Measurements from ENCODE around the gene MRPL20.

MRPL20 gene

DNA sequence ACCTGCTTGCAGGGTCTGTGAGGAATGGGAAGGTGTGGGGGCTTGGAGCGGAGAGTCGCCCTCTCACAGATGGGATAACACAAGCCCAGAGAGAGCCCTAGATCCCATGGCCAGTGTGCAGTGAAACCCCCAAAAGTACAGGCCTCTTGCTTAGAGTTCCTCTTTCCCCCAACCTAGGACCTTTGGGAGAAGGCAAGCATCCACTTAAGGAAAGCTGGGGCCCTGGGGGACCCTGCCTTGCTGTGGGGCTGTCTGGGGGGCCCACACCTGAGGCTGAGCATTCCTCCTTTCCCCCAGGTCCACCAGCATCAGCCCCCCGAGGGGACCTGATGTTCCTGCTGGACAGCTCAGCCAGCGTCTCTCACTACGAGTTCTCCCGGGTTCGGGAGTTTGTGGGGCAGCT is 29.5 kb upstream of the MRPL20 start:
- Histone ChIP-seq H3K36me3 (ENCODE audit: insufficient read depth, low read length) (no peaks in the 10 kb centered on the region), H3K27ac (ENCODE audit: low read depth, low read length, poor library complexity, severe bottlenecking) (no peak overlapping the region), H2AFZ (ENCODE audit: low read length) (no peak overlapping the region), H3K9me3 (ENCODE audit: low read length) (no peaks in the 10 kb centered on the region), H3K9me2 (ENCODE audit: low read depth, low read length) (no peaks in the 10 kb centered on the region), H3K4me3 (ENCODE audit: low read depth, low read length, poor library complexity, severe bottlenecking) (no peak overlapping the region), H3K9ac (ENCODE audit: low read length) (no peak overlapping the region), H3F3A (ENCODE audit: insufficient read depth, low read length) (no peaks in the 10 kb centered on the region), H3K79me2 (ENCODE audit: insufficient read depth, low read length) (no peaks in the 10 kb centered on the region), H4K20me1 (ENCODE audit: insufficient read depth, low read length) (no peaks in the 10 kb centered on the region), H3K4me1 (ENCODE audit: insufficient read depth, low read length, severe bottlenecking) (no peaks in the 10 kb centered on the region), H3K27me3 (ENCODE audit: insufficient read depth, low read length) (peaks cover 7% of the 10 kb centered on the region; the same call in 1 of the 2 replicates), H3K4me2 (ENCODE audit: low read length) (no peak overlapping the region)
- TF ChIP-seq EZH2 (IDR thresholded peaks at IDR 0.05; ENCODE audit: borderline replicate concordance, low read length), result no peak
- TF ChIP-seq, protein P1, sequence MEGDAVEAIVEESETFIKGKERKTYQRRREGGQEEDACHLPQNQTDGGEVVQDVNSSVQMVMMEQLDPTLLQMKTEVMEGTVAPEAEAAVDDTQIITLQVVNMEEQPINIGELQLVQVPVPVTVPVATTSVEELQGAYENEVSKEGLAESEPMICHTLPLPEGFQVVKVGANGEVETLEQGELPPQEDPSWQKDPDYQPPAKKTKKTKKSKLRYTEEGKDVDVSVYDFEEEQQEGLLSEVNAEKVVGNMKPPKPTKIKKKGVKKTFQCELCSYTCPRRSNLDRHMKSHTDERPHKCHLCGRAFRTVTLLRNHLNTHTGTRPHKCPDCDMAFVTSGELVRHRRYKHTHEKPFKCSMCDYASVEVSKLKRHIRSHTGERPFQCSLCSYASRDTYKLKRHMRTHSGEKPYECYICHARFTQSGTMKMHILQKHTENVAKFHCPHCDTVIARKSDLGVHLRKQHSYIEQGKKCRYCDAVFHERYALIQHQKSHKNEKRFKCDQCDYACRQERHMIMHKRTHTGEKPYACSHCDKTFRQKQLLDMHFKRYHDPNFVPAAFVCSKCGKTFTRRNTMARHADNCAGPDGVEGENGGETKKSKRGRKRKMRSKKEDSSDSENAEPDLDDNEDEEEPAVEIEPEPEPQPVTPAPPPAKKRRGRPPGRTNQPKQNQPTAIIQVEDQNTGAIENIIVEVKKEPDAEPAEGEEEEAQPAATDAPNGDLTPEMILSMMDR (IDR thresholded peaks at IDR 0.05; ENCODE audit: low read length), result no peak

DNA sequence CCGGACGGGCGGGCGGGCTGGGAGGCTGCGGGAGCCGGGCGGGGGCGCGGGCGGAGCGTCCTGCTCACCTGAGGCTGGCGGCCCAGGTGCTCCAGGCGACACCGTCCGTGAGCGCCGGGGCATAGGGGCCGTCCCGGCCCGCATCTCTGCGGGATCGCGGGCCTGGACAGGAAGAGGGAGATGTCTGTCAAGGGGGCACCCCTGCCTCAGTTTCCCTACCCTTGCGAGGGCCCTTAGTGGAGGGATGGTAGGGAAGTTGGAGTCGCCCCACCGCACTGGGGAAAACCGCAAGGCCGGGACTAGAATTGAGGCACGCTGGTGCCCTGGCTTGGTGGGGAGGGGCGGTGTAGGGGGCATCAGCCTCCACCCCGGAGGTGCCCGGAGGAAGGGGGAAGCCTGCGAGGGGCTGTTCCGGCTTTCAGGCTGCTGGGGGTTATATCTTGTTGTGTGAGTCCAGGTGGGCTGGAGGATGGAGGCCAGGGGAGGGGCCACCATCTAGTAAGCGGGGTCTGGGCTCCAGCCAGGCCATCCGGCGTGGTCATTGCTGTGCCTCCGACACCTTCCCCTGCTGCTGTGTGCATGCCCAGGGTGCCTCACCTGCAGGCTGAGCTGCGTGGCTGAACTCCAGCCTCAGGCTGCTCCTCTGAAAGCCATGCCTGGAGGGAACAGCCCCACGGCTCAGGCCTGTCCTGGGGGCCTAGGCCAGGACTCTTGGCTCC is 29.0 kb upstream of the MRPL20 start:
- Histone ChIP-seq H3K4me2 (ENCODE audit: low read length) (no peak overlapping the region), H3K4me3 (ENCODE audit: low read depth, low read length, poor library complexity, severe bottlenecking) (no peak overlapping the region), H2AFZ (ENCODE audit: low read length) (no peak overlapping the region), H3F3A (ENCODE audit: insufficient read depth, low read length) (no peaks in the 10 kb centered on the region), H3K36me3 (ENCODE audit: insufficient read depth, low read length) (no peaks in the 10 kb centered on the region), H3K9me3 (ENCODE audit: low read length) (no peaks in the 10 kb centered on the region), H3K9me2 (ENCODE audit: low read depth, low read length) (no peaks in the 10 kb centered on the region), H4K20me1 (ENCODE audit: insufficient read depth, low read length) (no peaks in the 10 kb centered on the region), H3K4me1 (ENCODE audit: insufficient read depth, low read length, severe bottlenecking) (no peaks in the 10 kb centered on the region), H3K9ac (ENCODE audit: low read length) (no peak overlapping the region), H3K27me3 (ENCODE audit: insufficient read depth, low read length) (peaks cover 7% of the 10 kb centered on the region; the same call in 1 of the 2 replicates), H3K79me2 (ENCODE audit: insufficient read depth, low read length) (no peaks in the 10 kb centered on the region), H3K27ac (ENCODE audit: low read depth, low read length, poor library complexity, severe bottlenecking) (no peak overlapping the region)
- no peak for TF ChIP-seq EZH2 (IDR thresholded peaks at IDR 0.05; ENCODE audit: borderline replicate concordance, low read length)
- TF ChIP-seq, protein P1 (IDR thresholded peaks at IDR 0.05; ENCODE audit: low read length), result no peak

- Histone ChIP-seq H3K4me3 (ENCODE audit: low read depth, low read length, poor library complexity, severe bottlenecking) (no peak within 1 kb of the TSS), H4K20me1 (ENCODE audit: insufficient read depth, low read length) (no peaks in the 10 kb centered on the region), H2AFZ (ENCODE audit: low read length) (no peak within 1 kb of the TSS), H3K79me2 (ENCODE audit: insufficient read depth, low read length) (no peaks in the 10 kb centered on the region), H3K4me1 (ENCODE audit: insufficient read depth, low read length, severe bottlenecking) (no peaks in the 10 kb centered on the region), H3F3A (ENCODE audit: insufficient read depth, low read length) (no peaks in the 10 kb centered on the region), H3K27me3 (ENCODE audit: insufficient read depth, low read length) (peaks cover 7% of the 10 kb centered on the region; the same call in 1 of the 2 replicates), H3K4me2 (ENCODE audit: low read length) (no peak within 1 kb of the TSS), H3K9ac (ENCODE audit: low read length) (no peak within 1 kb of the TSS), H3K9me3 (ENCODE audit: low read length) (no peaks in the 10 kb centered on the region), H3K36me3 (ENCODE audit: insufficient read depth, low read length) (no peaks in the 10 kb centered on the region), H3K27ac (ENCODE audit: low read depth, low read length, poor library complexity, severe bottlenecking) (no peak within 1 kb of the TSS), H3K9me2 (ENCODE audit: low read depth, low read length) (no peaks in the 10 kb centered on the region)
- TF ChIP-seq, protein P1 (IDR thresholded peaks at IDR 0.05; ENCODE audit: low read length), result no peak
- TF ChIP-seq EZH2 (IDR thresholded peaks at IDR 0.05; ENCODE audit: borderline replicate concordance, low read length), result no peak
These were observed 28.2 kb upstream of the MRPL20 start, which contains the start of gene VWA1 for GRCh38 chr1:1435106-1435903. Gene VWA1 (plus strand): TSS chr1:1435690. CDS start chr1:1435749, 59 bp downstream.

All from OCI-LY1 (cell line).